22Rv1 (cell line): Measurements from ENCODE around the gene KANSL1.

Experiments used
- ZFX ChIP-seq: fragments of 450-650 bp; IDR thresholded peaks from 2 replicates; pipeline ENCODE4 v1.6.1; 2017; ENCODE audit warnings: antibody characterized with exemption, borderline replicate concordance
- TF ChIP-seq, protein P1 (sequence below): fragments of 450-650 bp; IDR thresholded peaks from 2 replicates; pipeline ENCODE4 v1.5.1; 2017; ENCODE audit warnings: mild to moderate bottlenecking

DNA sequence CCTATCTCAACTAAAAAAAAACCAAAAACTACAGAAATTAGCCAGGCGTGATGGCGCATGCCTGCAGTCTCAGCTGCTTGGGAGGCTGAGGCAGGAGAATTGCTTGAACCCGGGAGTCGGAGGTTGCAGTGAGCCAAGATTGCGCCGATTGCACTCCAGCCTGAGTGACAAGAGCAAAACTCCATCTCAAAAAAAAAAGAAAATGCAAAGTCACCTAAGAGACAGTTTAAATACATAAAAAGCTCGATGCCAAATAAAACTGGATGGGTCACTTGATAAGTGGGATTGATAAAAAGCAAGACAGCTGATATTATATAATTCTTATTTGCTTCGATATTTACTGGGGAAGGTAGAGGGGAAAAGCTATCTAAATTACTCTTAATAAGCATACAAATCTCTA lies 15.8 kb upstream of the KANSL1 start:
- TF ChIP-seq, protein P1, sequence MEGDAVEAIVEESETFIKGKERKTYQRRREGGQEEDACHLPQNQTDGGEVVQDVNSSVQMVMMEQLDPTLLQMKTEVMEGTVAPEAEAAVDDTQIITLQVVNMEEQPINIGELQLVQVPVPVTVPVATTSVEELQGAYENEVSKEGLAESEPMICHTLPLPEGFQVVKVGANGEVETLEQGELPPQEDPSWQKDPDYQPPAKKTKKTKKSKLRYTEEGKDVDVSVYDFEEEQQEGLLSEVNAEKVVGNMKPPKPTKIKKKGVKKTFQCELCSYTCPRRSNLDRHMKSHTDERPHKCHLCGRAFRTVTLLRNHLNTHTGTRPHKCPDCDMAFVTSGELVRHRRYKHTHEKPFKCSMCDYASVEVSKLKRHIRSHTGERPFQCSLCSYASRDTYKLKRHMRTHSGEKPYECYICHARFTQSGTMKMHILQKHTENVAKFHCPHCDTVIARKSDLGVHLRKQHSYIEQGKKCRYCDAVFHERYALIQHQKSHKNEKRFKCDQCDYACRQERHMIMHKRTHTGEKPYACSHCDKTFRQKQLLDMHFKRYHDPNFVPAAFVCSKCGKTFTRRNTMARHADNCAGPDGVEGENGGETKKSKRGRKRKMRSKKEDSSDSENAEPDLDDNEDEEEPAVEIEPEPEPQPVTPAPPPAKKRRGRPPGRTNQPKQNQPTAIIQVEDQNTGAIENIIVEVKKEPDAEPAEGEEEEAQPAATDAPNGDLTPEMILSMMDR = no peak
- TF ChIP-seq ZFX = no peak
